D341Med (cell line): ENCODE measurements around the gene MMD2.
A peak's percentile ranks its signal among the peaks of the same experiment; 100 is the strongest.
"Not testable (repeated sequence)": the region's sequence is repeated elsewhere in the genome, so short reads cannot be mapped to it uniquely, and the experiment has no call there.

ENCODE experiments used
- DNase-seq: peaks from one replicate; pipeline ENCODE4 v3.0.0; 2012; ENCODE audit warnings: low spot score

Gene MMD2

GRCh38 chr7:4893929-4894475 lies 65.0 kb downstream of the MMD2 start:
- no peak for DNase-seq

- not testable (repeated sequence) for DNase-seq
These were observed 65.8 kb downstream of the MMD2 start for GRCh38 chr7:4893188-4893587.

- DNase-seq, result not testable (repeated sequence)
These were observed 67.5 kb downstream of the MMD2 start for GRCh38 chr7:4891522-4891921.

- DNase-seq, result no peak
These were observed 69.3 kb downstream of the MMD2 start for GRCh38 chr7:4889682-4890081.

GRCh38 chr7:4888161-4888560 lies 70.8 kb downstream of the MMD2 start:
- DNase-seq, result no peak

- DNase-seq, result peak; percentile 58
These were observed 72.3 kb downstream of the MMD2 start for GRCh38 chr7:4886671-4887070.

- DNase-seq, result no peak
These were observed 73.6 kb downstream of the MMD2 start for GRCh38 chr7:4885317-4885807.

- DNase-seq, result no peak
These were observed 74.8 kb downstream of the MMD2 start for GRCh38 chr7:4884164-4884563.

GRCh38 chr7:4883372-4884144 lies 75.4 kb downstream of the MMD2 start, which contains the start of gene RADIL:
Gene RADIL, minus strand, starts transcription at chr7:4883716. Its CDS starts 5,577 bp downstream, at chr7:4878139.
- DNase-seq, result peak; percentile 99

GRCh38 chr7:4883033-4883371 lies 76.0 kb downstream of the MMD2 start:
- DNase-seq, result no peak

GRCh38 chr7:4882169-4883032 lies 76.6 kb downstream of the MMD2 start:
- peak; percentile 66 for DNase-seq

GRCh38 chr7:4880218-4880617 lies 78.8 kb downstream of the MMD2 start:
- DNase-seq, result no peak

- no peak for DNase-seq
These were observed 79.4 kb downstream of the MMD2 start for GRCh38 chr7:4879396-4880081.

GRCh38 chr7:4878336-4879335 lies 80.4 kb downstream of the MMD2 start:
- no peak for DNase-seq

GRCh38 chr7:4876586-4876985 lies 82.4 kb downstream of the MMD2 start:
- no peak for DNase-seq

- no peak for DNase-seq
These were observed 83.6 kb downstream of the MMD2 start for GRCh38 chr7:4875391-4875790.

GRCh38 chr7:4873071-4873944 lies 85.7 kb downstream of the MMD2 start:
- DNase-seq, result no peak

- DNase-seq, result no peak
These were observed 86.9 kb downstream of the MMD2 start for GRCh38 chr7:4871930-4872675.

- no peak for DNase-seq
These were observed 87.8 kb downstream of the MMD2 start for GRCh38 chr7:4871056-4871680.
